Measurements from ENCODE around the gene CDT1.

DNA sequence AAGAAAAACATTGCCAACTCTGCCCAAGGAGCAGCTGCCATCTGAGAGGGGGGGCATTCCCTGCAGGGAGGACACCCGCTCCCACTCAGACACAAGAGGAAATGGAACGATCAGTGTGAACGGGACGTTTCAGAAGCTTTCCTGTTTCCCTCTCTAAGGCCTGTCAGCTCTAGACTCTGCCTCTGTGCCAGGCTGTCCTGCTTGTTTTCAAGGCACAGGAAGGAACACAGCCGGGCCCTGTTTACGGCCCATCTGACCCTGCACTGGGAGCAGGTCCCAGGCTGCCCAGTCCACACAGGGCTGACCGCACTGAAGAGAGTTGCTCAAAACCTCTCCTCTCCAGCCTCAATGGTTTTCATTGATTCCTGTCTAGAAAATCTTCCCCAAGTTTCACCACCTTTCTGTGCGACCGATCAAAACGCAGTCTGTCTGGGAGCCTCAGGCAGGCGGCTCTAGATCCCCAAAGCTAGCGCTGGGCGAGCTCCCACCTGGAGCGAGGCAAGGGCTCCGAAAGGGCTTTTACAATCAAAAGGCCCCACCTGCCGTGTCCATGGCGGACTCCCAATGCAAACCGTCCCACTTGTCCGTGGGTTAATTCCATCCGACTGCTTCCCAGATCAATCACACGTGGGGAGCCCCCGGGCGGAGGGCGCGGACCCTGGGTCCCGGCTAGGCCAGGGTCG lies 20.1 kb upstream of the CDT1 start:
- no peak for TF ChIP-seq POLR2A (IDR thresholded peaks at IDR 0.05)
- peak; percentile 14 to 86 (median 82) for TF ChIP-seq POLR2AphosphoS5 (IDR thresholded peaks at IDR 0.05)

Data from spleen (tissue), 3 donors.